Measurements from ENCODE around the gene POLRMT.
"Not testable (repeated sequence)": the region's sequence is repeated elsewhere in the genome, so short reads cannot be mapped to it uniquely, and the experiment has no call there.

Gene POLRMT

GRCh38 chr19:610801-611480 is 22.4 kb downstream of the POLRMT start:
- no peak for DNase-seq (ENCODE audit: low read depth)

- DNase-seq (ENCODE audit: low read depth), result no peak
Observed at GRCh38 chr19:610071-610800, 23.1 kb downstream of the POLRMT start.

- DNase-seq (ENCODE audit: low read depth), result no peak
Observed at GRCh38 chr19:609004-609346, 24.4 kb downstream of the POLRMT start.

- DNase-seq (ENCODE audit: low read depth), result no peak
Observed at GRCh38 chr19:608155-609003, 25.0 kb downstream of the POLRMT start.

- DNase-seq (ENCODE audit: low read depth), result no peak
Observed at GRCh38 chr19:607301-608154, 25.8 kb downstream of the POLRMT start.

GRCh38 chr19:605061-605971 is 28.0 kb downstream of the POLRMT start:
- not testable (repeated sequence) for DNase-seq (ENCODE audit: low read depth)

- no peak for DNase-seq (ENCODE audit: low read depth)
Observed at GRCh38 chr19:604355-604754, 29.0 kb downstream of the POLRMT start.

GRCh38 chr19:603779-604178 is 29.6 kb downstream of the POLRMT start:
- DNase-seq (ENCODE audit: low read depth), result not testable (repeated sequence)

- not testable (repeated sequence) for DNase-seq (ENCODE audit: low read depth)
Observed at GRCh38 chr19:603302-603639, 30.1 kb downstream of the POLRMT start.

- DNase-seq (ENCODE audit: low read depth), result no peak
Observed at GRCh38 chr19:602391-603301, 30.7 kb downstream of the POLRMT start.

- no peak for DNase-seq (ENCODE audit: low read depth)
Observed at GRCh38 chr19:601790-602189, 31.5 kb downstream of the POLRMT start.

- DNase-seq (ENCODE audit: low read depth), result no peak
Observed at GRCh38 chr19:601310-601709, 32.0 kb downstream of the POLRMT start.

GRCh38 chr19:597406-598315 is 35.7 kb downstream of the POLRMT start:
- DNase-seq (ENCODE audit: low read depth), result no peak

GRCh38 chr19:596263-596655 is 37.1 kb downstream of the POLRMT start:
- DNase-seq (ENCODE audit: low read depth), result no peak

GRCh38 chr19:595326-596262 is 37.7 kb downstream of the POLRMT start:
- no peak for DNase-seq (ENCODE audit: low read depth)

GRCh38 chr19:594265-594870 is 39.0 kb downstream of the POLRMT start:
- DNase-seq (ENCODE audit: low read depth), result no peak

GRCh38 chr19:593505-593904 is 39.8 kb downstream of the POLRMT start:
- no peak for DNase-seq (ENCODE audit: low read depth)
